ENCODE data around the gene PARP12.

PARP12 gene

DNA sequence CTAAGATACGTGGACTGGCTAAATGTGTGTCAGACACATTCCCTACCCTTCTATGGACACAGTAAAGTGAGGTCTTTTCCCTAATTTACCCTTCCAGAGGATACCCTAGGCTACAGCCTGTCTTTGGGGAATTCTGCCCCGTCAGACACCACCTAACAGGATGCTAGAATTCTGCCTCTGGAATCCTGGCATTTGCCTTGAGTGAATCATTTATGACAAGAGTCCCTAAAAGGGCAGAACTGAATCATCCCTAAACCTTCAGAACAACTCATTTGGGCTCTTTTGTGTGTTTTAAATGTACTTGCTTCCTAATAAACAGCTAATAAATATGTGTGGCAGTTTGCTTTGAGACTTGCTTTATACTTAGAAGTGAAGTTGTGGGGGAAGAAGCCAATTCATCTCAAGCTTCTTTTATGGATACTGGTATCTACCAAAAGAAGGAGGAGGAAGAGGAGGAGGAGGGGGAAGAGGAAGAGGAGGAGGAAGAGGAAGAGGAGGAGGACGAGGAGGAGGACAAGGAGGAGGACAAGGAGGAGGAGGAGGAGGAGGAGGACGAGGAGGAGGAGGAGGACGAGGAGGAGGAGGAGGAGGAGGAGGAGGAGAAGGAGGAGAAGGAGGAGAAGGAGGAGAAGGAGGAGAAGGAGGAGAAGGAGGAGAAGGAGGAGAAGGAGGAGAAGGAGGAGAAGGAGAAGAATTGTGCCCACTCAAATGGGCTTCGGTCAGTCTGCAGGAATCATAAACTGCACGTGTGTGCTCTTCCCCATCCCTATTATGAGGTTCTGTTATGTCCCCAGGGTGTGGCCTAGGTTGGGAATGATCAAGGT is 27.1 kb downstream of the PARP12 start:
- no peak for DNase-seq (ENCODE audit: low spot score)

DNA sequence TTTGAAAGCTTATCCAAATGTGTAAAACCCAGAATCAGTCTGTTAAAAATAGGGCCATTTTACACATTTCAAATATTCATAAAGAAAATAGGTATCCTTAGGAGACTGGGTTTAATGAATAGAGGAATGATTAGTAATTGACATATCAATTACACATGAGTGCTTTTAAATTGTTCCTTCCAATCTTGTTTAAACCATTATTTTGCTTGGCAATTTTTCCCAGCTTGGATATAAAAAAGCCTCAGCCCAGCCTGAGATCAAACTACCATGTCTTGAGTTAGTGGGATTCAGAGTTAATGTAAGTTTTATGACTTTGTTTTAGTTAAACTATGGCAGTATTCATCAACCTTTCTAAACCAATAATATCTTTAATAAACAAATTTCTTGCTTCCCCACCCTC is 28.3 kb downstream of the PARP12 start:
- DNase-seq (ENCODE audit: low spot score) = no peak

DNA sequence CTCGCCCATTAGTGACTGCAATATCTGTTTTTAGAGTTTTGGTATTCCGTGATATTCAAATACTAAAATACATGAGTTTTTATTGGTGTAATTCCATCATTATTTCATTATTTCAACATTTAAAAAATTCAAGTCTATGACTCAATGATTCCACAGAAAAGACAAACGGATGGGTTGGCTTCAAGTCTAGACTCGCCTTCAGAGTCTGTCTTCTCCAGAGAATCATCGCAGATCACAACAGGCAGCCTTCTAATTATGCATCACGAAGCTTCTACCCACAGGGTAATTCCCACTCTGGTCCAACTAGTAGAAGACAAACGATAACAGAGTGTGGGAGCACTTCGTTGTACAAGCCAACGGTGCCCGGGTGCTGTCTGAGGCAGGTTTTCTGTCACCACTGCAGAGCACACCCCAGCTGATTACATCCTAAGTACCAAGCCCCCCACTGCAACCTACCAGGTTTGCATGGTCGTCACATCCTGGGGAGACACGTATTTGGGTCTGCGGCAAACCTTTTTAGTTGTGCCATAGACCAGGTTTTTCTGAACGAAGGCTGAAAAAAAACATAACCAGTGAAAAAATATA is 28.9 kb downstream of the PARP12 start:
- no peak for DNase-seq (ENCODE audit: low spot score)

DNA sequence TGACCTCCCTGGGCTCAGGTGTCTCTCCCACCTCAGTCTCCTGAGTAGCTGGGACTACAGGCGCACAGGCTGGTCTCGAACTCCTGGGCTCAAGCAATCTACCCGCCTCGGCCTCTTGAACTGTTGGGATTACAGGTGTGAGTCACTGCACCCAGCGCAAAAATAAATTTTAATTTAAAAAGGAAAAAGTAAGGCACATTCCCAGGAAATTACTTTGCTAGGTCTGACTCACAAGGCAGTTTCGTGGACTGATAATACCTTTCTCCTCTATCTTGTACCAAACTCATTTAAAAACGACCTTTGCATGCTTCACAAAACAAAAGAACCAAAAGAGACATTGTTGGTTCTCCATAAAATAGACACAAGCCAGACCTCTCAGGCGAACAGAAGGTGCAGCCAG is 29.7 kb downstream of the PARP12 start:
- no peak for DNase-seq (ENCODE audit: low spot score)

DNA sequence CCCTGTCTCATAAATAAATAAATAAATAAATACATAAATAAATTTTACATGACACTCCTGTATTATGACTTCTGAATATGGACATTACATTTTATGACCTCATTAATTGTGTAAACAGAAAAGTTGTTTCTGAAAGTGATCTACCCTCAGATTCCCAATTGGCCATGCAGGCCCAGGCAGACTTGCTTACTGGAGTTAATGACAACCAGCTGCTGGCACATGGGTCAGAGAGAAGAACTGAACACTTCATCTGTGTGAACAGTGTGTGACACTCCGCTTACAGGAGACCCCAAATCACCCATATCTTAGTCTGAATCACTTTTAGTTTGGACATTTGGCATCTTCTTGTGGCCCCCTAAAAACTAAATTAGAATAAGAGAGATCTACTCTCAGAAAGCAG is 31.4 kb downstream of the PARP12 start:
- no peak for DNase-seq (ENCODE audit: low spot score)

DNA sequence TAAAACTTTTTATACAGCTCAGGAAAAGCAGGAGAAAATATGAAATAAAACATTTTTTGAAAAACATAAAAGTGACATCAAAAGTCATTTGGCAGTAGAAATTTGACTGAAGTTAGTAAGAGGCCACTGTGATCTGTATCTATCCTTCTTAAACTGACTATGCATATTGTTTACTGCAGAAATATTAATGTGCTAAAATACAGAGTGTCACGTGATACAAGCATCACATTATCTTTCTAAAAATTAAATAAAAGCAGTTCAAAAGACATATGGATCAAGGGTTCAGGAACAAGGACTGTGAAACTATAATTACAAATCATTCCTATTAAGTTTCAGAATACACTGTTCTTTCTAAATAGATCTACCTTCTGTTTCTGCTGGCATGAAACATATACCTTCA is 33.7 kb downstream of the PARP12 start:
- DNase-seq (ENCODE audit: low spot score) = no peak

DNA sequence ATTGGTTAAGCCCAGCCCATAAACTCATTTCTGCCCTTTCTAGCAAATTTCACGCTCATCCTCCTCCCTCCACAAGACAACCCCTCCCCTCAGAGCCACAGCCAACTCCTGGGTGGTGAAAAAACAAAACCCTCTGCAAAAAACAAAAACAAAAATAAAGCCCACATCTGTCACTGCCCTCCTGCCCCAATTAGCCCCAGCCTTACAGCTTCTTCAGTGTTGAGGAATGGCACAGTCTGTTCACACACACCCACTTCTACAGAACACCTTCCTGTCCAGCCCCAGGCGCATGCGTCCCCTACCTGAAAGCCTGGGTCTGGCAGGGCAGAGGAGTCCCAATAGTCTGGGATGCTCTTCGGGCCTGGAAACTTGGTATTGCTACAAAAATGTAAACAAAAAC is 34.4 kb downstream of the PARP12 start:
- no peak for DNase-seq (ENCODE audit: low spot score)

DNA sequence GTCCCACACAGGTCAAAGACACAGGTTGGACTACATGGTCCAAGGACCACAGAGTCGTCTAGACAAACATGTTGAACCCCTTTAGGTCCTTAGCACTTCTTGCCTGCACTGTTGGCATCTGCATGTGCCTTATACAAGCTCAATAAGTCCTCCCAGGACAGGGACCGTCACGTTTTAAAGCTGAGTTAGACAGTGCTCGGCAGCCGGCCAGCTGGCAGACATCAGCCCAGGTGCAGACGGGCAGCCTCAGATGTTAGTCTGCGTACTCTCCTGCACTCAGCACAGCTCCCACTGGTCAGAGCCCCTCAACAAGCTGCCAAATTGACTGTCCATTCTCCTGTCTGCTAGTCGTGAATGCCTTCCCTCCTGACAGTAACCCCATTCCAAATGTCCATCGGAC is 34.9 kb downstream of the PARP12 start:
- no peak for DNase-seq (ENCODE audit: low spot score)

DNA sequence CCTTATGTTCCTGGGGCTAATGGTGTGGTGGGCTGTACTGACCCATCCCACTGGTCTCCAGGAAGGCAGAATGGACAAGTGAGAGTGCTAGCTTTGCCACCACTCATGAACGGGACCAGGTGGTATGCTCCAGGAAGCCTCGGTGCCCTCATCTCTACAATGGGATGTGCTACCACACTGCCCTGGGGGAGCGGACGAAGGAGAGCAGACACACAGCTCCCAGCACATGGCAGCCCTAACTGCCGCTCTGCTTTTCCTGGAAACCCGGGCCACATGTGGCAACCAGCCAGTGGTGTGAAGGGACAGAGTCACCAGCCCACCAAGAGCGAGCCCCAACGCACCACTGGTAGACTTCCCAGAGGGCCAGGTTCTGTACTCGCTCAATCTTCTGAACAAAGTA is 35.8 kb downstream of the PARP12 start:
- DNase-seq (ENCODE audit: low spot score) = no peak

DNA sequence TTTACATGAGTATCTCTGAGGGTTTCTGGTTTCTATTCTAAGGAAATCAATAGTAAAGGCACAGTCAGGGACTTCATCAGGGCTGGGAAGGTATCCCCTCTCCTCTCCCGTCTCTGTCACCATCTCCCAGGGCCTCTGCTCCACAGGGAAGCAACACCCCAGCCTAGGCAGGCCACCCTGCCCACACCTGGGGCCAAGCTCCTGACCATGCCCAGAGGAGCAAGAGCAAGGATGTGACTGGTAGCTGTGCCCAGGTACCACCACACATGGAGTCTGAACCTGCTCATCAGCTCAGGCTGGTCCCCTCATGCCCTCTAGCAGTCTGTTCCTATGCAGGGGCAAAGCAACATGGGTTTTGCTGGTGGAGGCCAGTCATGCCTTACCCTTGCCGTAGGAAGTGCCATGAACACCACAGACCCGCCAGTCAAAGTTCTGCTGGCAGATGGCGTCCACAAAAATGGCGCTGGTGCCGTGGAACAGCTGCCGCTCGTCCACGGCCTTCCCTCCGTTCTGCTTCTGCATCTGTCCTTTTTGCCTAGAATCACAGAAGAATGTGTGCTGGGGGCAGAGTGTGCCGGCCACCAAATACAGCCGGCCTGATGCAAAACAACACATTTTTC is 36.8 kb downstream of the PARP12 start:
- DNase-seq (ENCODE audit: low spot score) = no peak

DNA sequence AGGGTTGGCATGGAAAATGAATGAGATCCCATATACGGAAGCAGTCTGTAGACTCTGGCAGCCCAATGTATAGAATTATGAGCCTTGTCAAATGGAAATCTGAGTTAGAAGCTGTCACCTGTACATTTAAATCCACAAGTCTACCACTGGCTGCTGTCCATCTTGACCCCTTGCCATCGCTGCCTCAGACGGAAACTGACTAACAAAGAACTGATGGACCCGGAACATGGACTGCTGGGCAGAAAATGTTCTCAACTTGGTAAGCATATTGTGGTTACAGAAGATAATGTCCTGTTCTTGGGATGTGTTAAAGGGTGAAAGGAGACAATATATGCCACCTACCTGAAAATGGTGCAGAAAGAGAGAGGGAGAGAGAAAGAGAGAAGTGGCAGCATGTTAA is 37.5 kb downstream of the PARP12 start:
- DNase-seq (ENCODE audit: low spot score) = no peak

DNA sequence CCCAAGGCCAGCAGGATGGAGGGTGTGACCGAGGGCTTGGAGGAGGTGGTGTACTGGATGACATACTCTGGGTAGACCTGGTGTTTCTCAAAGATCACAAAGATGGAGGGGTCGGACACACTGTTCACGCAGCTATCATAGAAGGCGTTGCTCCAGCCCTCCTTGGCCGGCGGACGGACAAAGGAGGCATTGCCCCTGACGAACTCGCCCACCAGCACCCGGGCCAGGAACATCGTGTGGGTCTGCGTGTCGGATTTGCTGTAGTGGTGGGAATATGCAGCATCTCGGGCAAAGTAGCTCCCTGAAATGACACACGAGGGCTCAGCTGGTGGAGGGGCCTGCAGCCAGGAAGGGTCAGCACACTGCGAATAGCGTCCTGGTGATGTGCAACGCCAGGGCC is 38.2 kb downstream of the PARP12 start:
- no peak for DNase-seq (ENCODE audit: low spot score)

DNA sequence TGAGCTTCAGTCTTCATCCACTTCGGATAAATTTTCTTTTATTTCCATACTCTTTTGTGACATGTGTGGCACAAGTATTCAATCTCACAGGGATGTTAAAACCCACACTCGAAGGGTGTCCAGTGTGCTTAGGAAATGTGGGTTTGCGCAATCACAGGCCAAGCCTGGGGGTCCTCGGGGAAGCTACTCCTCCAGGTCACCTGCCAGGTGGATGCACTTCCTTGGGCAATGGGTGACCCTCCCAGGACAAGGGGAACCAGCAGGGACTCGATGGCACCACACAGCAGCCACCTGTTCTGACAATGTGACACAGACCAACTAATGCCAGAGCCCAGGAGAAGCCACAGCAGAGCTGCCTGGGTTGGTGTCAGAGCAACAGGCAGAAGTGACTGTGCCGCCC is 39.0 kb downstream of the PARP12 start:
- no peak for DNase-seq (ENCODE audit: low spot score)

DNA sequence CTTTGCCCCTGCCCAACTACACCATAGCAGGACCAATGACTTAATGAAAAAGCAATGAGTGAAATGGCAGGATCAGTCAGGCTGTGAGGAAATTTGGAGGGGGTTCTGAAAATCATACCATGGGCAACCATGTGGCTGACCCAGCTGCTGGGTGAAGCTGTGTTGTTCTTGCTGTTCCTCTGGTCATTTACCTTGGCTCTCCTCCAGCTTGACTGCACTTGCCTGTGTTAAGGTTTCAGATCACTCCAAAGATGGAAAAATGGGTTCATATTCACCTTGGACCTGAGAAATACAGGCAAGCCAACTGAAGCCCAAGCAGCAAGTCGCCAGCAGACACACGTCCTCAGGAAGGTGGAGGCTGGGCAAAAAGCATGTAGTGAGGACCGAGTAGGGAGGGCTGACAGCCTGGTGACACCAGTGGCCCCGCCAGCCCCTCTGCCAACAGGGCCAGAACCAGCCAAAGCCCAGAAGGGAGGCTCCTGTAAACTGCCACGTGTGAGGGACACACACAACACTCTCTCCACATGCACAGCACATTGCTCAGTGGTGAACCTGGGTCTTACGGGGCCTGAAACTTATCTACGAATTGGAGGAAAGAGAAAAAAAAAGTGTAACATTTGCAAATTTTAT is 40.1 kb downstream of the PARP12 start:
- no peak for DNase-seq (ENCODE audit: low spot score)

DNA sequence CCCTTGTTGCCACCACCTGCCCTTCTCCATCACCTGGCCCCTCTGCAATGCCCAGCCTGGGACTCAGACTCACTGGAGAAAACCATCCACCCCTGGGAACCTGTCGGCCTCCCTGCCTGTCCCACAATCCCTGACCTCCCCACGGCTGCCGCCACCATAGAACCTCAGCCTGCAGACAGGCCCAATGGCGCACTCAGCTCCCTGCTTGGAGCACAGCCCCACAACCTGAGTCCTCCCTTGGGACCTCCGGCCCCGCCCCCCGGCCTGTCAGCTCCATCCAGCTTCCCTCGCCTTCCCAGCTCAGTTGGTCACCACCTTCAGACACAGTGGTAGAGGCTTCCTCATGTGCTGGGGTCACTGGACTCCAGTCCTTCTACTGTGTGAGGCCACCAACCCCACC is 41.1 kb downstream of the PARP12 start:
- DNase-seq (ENCODE audit: low spot score) = no peak

DNA sequence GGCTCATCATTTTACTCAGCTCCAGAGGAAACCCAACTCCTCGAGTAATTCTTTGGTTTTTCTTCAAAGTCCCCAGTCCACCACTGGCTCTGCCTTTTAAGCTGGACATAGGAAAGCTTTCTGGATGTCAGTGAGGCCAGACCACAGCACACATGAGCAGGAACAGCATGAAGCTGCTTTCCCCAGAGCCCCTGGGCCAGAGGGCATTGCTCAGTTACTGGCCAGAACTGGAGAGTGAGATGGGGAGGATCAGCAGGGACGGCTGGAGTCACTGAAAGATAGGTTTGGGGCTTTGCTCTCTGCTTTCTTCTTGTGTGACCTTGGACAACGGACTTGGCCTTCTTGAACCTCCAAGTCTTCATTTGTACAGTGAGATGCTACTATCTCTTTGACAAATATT is 43.1 kb downstream of the PARP12 start:
- no peak for DNase-seq (ENCODE audit: low spot score)

DNA sequence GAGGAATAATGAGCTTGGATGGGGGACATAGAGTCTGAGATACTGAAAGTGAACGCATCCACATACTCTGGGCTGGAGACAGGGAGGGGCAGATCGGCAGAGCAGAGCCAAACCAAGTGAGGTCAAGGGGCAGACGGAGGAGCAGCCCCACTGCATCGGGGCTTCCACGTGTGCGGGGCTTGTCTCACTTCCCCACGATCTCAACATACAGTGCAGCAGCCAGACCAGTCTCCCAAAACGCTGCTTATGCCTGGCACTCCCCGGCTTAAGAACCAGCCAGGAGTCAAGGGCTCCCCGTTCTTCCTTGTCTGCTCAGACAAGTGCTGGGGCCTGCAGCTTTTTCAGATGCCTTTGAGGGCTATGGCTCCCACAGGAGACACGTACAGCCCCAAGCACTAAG is 43.6 kb downstream of the PARP12 start:
- no peak for DNase-seq (ENCODE audit: low spot score)

DNA sequence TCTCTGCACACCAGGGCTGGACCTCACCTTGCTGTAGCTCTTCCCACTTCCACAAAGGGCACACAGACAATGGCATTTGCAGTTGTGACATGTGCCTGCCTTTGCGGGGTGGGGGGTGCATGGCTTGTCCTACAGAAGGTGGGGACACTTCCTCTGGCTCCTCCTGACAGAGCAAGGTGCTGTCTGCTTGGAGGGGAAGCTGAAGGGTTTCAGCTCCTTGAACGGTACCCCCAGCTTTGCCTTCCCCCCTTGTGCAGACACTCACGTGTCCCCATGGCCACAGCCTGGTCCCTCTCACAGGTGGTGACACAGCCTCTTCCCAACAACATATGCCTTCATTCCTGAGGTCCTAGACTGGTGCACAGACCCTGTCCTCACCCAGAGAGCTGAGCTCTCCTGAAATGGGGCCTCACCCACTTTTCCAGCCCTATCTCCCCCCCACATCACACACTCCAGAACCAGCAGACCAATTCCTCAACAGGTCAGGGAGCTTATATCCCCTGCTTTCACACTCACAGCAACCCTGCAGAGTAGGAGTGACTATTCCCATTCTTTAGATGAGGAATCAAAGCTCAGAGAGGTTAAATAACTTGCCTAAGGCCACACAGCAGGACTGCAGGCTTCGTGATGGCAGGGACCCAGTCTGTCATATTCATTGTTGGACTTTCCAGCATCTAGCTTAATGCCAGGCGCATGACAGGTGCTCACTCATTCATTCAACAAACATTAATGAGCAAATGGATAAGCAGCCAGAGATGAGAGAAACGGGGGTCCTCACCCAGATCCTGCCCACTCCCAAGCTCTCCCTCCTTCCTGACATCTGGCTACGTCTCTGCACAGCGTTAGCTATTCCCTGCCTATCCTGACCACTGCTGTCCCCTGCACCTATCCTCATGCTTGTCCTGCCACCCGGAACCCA is 44.4 kb downstream of the PARP12 start:
- DNase-seq (ENCODE audit: low spot score) = no peak

DNA sequence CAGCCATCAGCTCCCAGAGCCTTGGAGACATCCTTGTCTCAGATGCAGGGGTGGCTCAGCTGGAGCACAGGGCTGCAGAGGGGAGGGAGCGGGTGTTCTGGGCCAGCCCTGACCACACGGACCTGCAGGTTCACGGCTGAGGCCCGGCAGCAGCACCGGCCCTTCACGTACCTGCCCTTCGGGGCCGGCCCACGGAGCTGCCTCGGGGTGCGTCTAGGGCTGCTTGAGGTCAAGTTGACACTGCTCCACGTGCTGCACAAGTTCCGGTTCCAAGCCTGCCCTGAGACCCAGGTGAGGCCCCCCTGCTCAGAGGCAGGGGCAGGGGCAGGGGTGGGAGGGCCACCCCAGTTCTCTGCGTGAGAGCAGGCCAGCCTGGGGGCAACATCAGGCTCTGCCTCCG is 45.2 kb downstream of the PARP12 start:
- DNase-seq (ENCODE audit: low spot score) = no peak

DNA sequence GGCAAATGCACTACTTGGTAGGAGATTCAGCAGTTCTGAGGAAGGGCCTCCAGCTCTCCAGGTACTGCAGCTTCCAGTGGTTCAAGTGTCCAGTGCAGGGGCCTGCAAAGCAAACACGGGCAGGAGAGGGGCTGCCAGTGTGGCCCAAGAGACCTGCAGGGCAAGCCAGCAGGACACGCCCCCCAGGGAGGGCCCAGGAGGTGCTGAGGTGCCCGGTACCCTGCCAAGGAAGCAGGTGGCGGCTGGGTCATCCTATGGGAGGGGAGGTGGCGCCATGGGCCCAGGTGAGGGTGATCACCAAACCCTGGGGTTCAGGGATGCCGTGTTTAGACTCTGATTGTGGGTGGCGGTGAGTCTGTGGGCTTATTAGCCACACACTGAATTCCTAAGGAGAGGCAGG is 45.7 kb downstream of the PARP12 start:
- DNase-seq (ENCODE audit: low spot score) = no peak

DNA sequence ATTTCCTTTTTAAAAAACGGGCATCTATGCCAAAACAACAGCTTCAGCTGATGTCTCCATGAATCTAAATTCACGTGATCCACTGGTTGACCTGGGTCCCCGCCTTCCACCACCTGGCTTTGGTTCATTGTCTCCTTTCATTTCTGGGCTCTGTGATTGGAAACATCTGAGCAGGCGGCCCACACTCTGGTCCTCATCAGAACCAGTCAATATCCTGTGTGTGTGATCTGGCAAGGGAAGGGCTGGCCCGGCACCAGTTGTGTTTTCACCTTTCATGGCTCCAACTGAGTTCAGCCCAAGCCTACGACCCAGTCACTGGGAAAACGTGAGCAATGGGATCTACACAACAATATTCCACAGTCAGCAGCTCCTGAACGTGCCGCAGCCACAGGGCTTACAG is 46.2 kb downstream of the PARP12 start:
- no peak for DNase-seq (ENCODE audit: low spot score)

DNA sequence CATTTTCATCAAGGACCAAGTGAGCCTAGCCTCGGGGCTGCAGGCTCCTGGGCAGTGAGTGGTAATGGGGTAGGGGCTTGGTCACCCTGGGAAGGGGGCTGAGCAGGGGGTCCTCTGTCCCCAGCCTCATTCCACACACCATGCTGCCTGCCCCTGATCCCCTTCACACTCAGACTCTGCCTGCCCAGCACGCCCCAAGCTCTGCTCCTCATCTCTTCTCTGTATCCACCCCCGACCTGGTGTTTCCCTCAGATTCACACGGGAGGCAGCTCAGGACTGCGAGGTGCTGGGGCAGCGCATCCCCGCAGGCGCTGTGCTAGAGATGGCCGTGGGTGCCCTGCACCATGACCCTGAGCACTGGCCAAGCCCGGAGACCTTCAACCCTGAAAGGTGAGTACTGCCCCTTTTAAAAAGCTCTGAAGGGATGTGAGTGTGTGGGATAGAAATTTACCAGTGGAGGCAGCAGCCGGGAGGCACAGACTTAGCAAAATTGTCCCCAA is 47.2 kb downstream of the PARP12 start:
- no peak for DNase-seq (ENCODE audit: low spot score)
